H9 (cell line): ENCODE data around the gene C12orf57. TPM values are rescaled to one million over a fixed set of nuclear protein-coding genes. Genes with fewer than 3 reads are reported as not detected.

Source experiments
- DNase-seq: peaks from one replicate; pipeline ENCODE4 v3.0.0-alpha.2; 2017
- H2AFZ ChIP-seq: one replicate; pipeline ENCODE4 v1.6.1; 2013; ENCODE audit warnings: mild to moderate bottlenecking, low read length, control low read depth, moderate library complexity
- H2AK5ac ChIP-seq: 2 replicates; pipeline ENCODE4 v1.6.1; 2013; ENCODE audit warnings: low read length, control low read depth, mixed read lengths; ENCODE audit not compliant: insufficient read length
- H2BK120ac ChIP-seq: one replicate; pipeline ENCODE4 v1.6.1; 2013; ENCODE audit warnings: low read depth, mild to moderate bottlenecking, low read length, control low read depth, inconsistent platforms; ENCODE audit not compliant: poor library complexity, severe bottlenecking
- H2BK12ac ChIP-seq: 2 replicates; pipeline ENCODE4 v1.6.1; 2013; ENCODE audit warnings: low read length, control low read depth, mixed read lengths, low read depth; ENCODE audit not compliant: insufficient read length
- H2BK15ac ChIP-seq: 2 replicates; pipeline ENCODE4 v1.6.1; 2013; ENCODE audit warnings: low read depth, low read length, control low read depth
- H2BK20ac ChIP-seq: one replicate; pipeline ENCODE4 v1.6.1; 2013; ENCODE audit warnings: low read depth, mild to moderate bottlenecking, low read length, control low read depth, inconsistent platforms; ENCODE audit not compliant: poor library complexity, severe bottlenecking
- H2BK5ac ChIP-seq: 2 replicates; pipeline ENCODE4 v1.6.1; 2013; ENCODE audit warnings: low read length, control low read depth, mixed read lengths; ENCODE audit not compliant: insufficient read length
- H3K14ac ChIP-seq: 2 replicates; pipeline ENCODE4 v1.6.1; 2013; ENCODE audit warnings: low read length, control low read depth; ENCODE audit not compliant: insufficient read depth
- H3K18ac ChIP-seq: 2 replicates; pipeline ENCODE4 v1.6.1; 2013; ENCODE audit warnings: low read depth, mild to moderate bottlenecking, mixed read lengths, low read length, control low read depth; ENCODE audit not compliant: insufficient read length
- H3K23ac ChIP-seq: 2 replicates; pipeline ENCODE4 v1.6.1; 2013; ENCODE audit warnings: low read length, control low read depth, mixed read lengths, low read depth; ENCODE audit not compliant: insufficient read length
- H3K23me2 ChIP-seq: 2 replicates; pipeline ENCODE4 v1.6.1; 2013; ENCODE audit warnings: low read depth, mild to moderate bottlenecking, mixed read lengths, low read length, control low read depth; ENCODE audit not compliant: insufficient read length, poor library complexity, severe bottlenecking
- H3K27ac ChIP-seq: 2 replicates; pipeline ENCODE4 v1.5.1; 2013; ENCODE audit warnings: low read length, control low read depth, mixed read lengths, low read depth; ENCODE audit not compliant: insufficient read length
- H3K27me3 ChIP-seq: 2 replicates; pipeline ENCODE4 v1.6.1; 2013; ENCODE audit warnings: low read length, control low read depth, inconsistent platforms; ENCODE audit not compliant: insufficient read depth
- H3K4ac ChIP-seq: 2 replicates; pipeline ENCODE4 v1.6.1; 2013; ENCODE audit warnings: low read depth, mild to moderate bottlenecking, control low read depth, inconsistent platforms, low read length, moderate library complexity
- H3K4me1 ChIP-seq: 2 replicates; pipeline ENCODE4 v1.6.1; 2013; ENCODE audit warnings: low read length, control low read depth, inconsistent platforms; ENCODE audit not compliant: insufficient read depth
- H3K4me2 ChIP-seq: 2 replicates; pipeline ENCODE4 v1.6.1; 2013; ENCODE audit warnings: low read length, control low read depth, mixed read lengths; ENCODE audit not compliant: insufficient read length, insufficient read depth
- H3K56ac ChIP-seq: 2 replicates; pipeline ENCODE4 v1.6.1; 2013; ENCODE audit warnings: low read depth, mild to moderate bottlenecking, mixed read lengths, low read length, control low read depth; ENCODE audit not compliant: insufficient read length
- H3K79me1 ChIP-seq: 2 replicates; pipeline ENCODE4 v1.6.1; 2013; ENCODE audit warnings: low read depth, mild to moderate bottlenecking, moderate library complexity, low read length, control low read depth, inconsistent platforms; ENCODE audit not compliant: insufficient read depth, poor library complexity, severe bottlenecking
- H3K79me2 ChIP-seq: 2 replicates; pipeline ENCODE4 v1.6.1; 2013; ENCODE audit warnings: low read length, control low read depth, inconsistent platforms; ENCODE audit not compliant: insufficient read depth
- H3K9ac ChIP-seq: 2 replicates; pipeline ENCODE4 v1.6.1; 2013; ENCODE audit warnings: low read length, control low read depth, mixed read lengths; ENCODE audit not compliant: insufficient read length; ENCODE audit errors: extremely low read depth
- H3K9me3 ChIP-seq: one replicate; pipeline ENCODE4 v1.6.1; 2013; ENCODE audit warnings: low read depth, low read length, inconsistent platforms; ENCODE audit not compliant: control insufficient read depth
- H3T11ph ChIP-seq: one replicate; pipeline ENCODE4 v1.6.1; 2013; ENCODE audit warnings: mild to moderate bottlenecking, low read length, control low read depth, inconsistent platforms
- H4K20me1 ChIP-seq: one replicate; pipeline ENCODE4 v1.6.1; 2013; ENCODE audit not compliant: control insufficient read depth, insufficient read length, insufficient read depth
- H4K5ac ChIP-seq: 2 replicates; pipeline ENCODE4 v1.6.1; 2013; ENCODE audit warnings: low read depth, mild to moderate bottlenecking, mixed read lengths, low read length, control low read depth; ENCODE audit not compliant: insufficient read length
- H4K8ac ChIP-seq: replicated peaks from 2 replicates; pipeline ENCODE4 v1.6.1; 2013; ENCODE audit warnings: low read length, control low read depth, mixed read lengths, low read depth; ENCODE audit not compliant: insufficient read length
- H4K91ac ChIP-seq: 2 replicates; pipeline ENCODE4 v1.6.1; 2013; ENCODE audit warnings: low read depth, mild to moderate bottlenecking, moderate library complexity, mixed read lengths, low read length, control low read depth; ENCODE audit not compliant: insufficient read length
- H3K27ac Mint-ChIP-seq, 3 experiments: 2 replicates in 2 of 3; 3 replicates in 1 of 3; pipeline ENCODE4 v1.8.0; 2020 to 2021; ENCODE audit warnings: mixed read lengths in 3 of 3, mild to moderate bottlenecking in 1 of 3, moderate library complexity in 1 of 3
- H3K27me3 Mint-ChIP-seq: 2 replicates; pipeline ENCODE4 v1.8.0; 2021; ENCODE audit warnings: low read depth, mild to moderate bottlenecking, moderate library complexity, mixed read lengths
- H3K36me3 Mint-ChIP-seq, 3 experiments: 2 replicates in 2 of 3; 3 replicates in 1 of 3; pipeline ENCODE4 v1.8.0; 2020 to 2021; ENCODE audit warnings: low read depth in 3 of 3, mixed read lengths in 3 of 3; ENCODE audit not compliant: insufficient read depth in 1 of 3
- H3K4me1 Mint-ChIP-seq, 2 experiments: 2 replicates each; pipeline ENCODE4 v1.8.0; 2020; ENCODE audit warnings: mixed read lengths in 2 of 2
- H3K4me3 Mint-ChIP-seq, 2 experiments: 2 replicates in 1 of 2; 3 replicates in 1 of 2; pipeline ENCODE4 v1.8.0; 2020 to 2021; ENCODE audit warnings: mild to moderate bottlenecking in 2 of 2, mixed read lengths in 2 of 2, moderate library complexity in 1 of 2
- H3K9me3 Mint-ChIP-seq, 2 experiments: 2 replicates in 1 of 2; 3 replicates in 1 of 2; pipeline ENCODE4 v1.8.0; 2020; ENCODE audit warnings: mild to moderate bottlenecking in 2 of 2, mixed read lengths in 2 of 2, moderate library complexity in 1 of 2
- CTCF ChIP-seq: fragments of 200-600 bp; sonication (generic); conservative IDR thresholded peaks from 3 replicates; pipeline ENCODE4 v1.8.0; 2021; ENCODE audit warnings: antibody characterized with exemption, mild to moderate bottlenecking
- WGBS: extraction: QIAGEN DNeasy Blood & Tissue Kit; methylation state at CpG from one replicate; pipeline ENCODE4 v1.1.7; 2013; ENCODE audit warnings: missing lambda C conversion rate, low lambda C conversion rate, mixed read lengths; ENCODE audit not compliant: insufficient read length; ENCODE audit errors: extremely low coverage; 5-methylcytosine and 5-hydroxymethylcytosine counted together
- total RNA-seq: library from RNA; stranded (reverse); gene quantifications from 2 replicates; pipeline ENCODE4 v1.2.1, GENCODE V29; 2021

Gene C12orf57
- total RNA-seq, 1 experiment from 2014 or later = 195 TPM

- no peak for TF ChIP-seq CTCF
- Histone ChIP-seq H3K4me1 (0 out of 2 replicates have a peak, but pooled peaks cover 4% of the 10 kb centered on the region), H3K23me2 (peaks cover 16% of the 10 kb centered on the region), H3T11ph (peak overlapping the region; percentile 60), H3K56ac (no peak overlapping the region), H3K27me3 (no peaks in the 10 kb centered on the region), H2BK20ac (no peak overlapping the region), H4K5ac (no peak overlapping the region), H3K14ac (peak overlapping the region; percentile 85; the same call in 1 of the 2 replicates), H2BK15ac (no peak overlapping the region), H3K9me3 (no peaks in the 10 kb centered on the region), H3K18ac (peak overlapping the region; percentile 94), H2AFZ (no peak overlapping the region), H2BK12ac (no peak overlapping the region), H3K4me2 (peak overlapping the region; percentile 96), H3K79me2 (no peaks in the 10 kb centered on the region), H3K79me1 (no peaks in the 10 kb centered on the region), H2BK5ac (peak overlapping the region; percentile 73), H2AK5ac (no peak overlapping the region), H4K8ac (no peak overlapping the region), H4K20me1 (no peaks in the 10 kb centered on the region), H3K23ac (no peak overlapping the region), H3K27ac (peak overlapping the region; percentile 96), H4K91ac (no peak overlapping the region), H3K9ac (peak overlapping the region; percentile 57), H3K4ac (peak overlapping the region; percentile 18; the same call in 1 of the 2 replicates), H2BK120ac (peak overlapping the region; percentile 44)
- no CpG with 5 or more reads among the region's 13 CpGs for WGBS
- Mint-ChIP-seq H3K36me3 (peaks cover 17 to 46% (median 30%) of the 10 kb centered on the region in 3 experiments), H3K4me3 (peak overlapping the region; percentile 93 to 94), H3K4me1 (peaks cover 38 to 45% of the 10 kb centered on the region in 2 experiments), H3K27ac (peak overlapping the region; percentile 98 to 100 (median 100)), H3K27me3 (peaks cover 2% of the 10 kb centered on the region; the same call in 1 of the 2 replicates), H3K9me3 (no peaks in the 10 kb centered on the region; a peak in 2 of 5 replicates)
- DNase-seq = peak; percentile 93
Measured at GRCh38 chr12:6943389-6943721, 467 bp upstream of the C12orf57 start.
